Osteoblast (primary cell): ENCODE data around the gene RNF5. TPM values are rescaled to one million over a fixed set of nuclear protein-coding genes. Genes with fewer than 3 reads are reported as not detected.
A peak's percentile ranks its signal among the peaks of the same experiment; 100 is the strongest.

Experiments used
- DNase-seq: peaks from one replicate; pipeline ENCODE4 v3.0.0; 2011; ENCODE audit warnings: low spot score, mixed read lengths; ENCODE audit not compliant: insufficient read length; ENCODE audit errors: missing footprints
- H2AFZ ChIP-seq: 2 replicates; pipeline ENCODE4 v1.6.0; 2011; ENCODE audit warnings: mild to moderate bottlenecking, low read length
- H3K27ac ChIP-seq: 2 replicates; pipeline ENCODE4 v1.5.1; 2011; ENCODE audit warnings: mild to moderate bottlenecking, low read depth, low read length, moderate library complexity
- H3K27me3 ChIP-seq: 2 replicates; pipeline ENCODE4 v1.6.0; 2012; ENCODE audit warnings: mild to moderate bottlenecking, control low read depth, inconsistent platforms, low read length, moderate library complexity; ENCODE audit not compliant: insufficient read depth
- H3K36me3 ChIP-seq: 2 replicates; pipeline ENCODE4 v1.5.1; 2011; ENCODE audit warnings: mild to moderate bottlenecking, low read length, control low read depth, moderate library complexity; ENCODE audit not compliant: insufficient read depth
- H3K4me1 ChIP-seq: 2 replicates; pipeline ENCODE4 v1.5.1; 2011; ENCODE audit warnings: mild to moderate bottlenecking, low read length, control low read depth, moderate library complexity; ENCODE audit not compliant: insufficient read depth
- H3K4me2 ChIP-seq: 2 replicates; pipeline ENCODE4 v1.6.0; 2011; ENCODE audit warnings: mild to moderate bottlenecking, low read length; ENCODE audit not compliant: insufficient read depth
- H3K4me3 ChIP-seq: fragments of 200-600 bp; sonication (generic); 3 replicates; pipeline ENCODE4 v1.5.1; 2012; ENCODE audit warnings: mild to moderate bottlenecking, low read length, inconsistent platforms; ENCODE audit not compliant: insufficient read depth
- H3K79me2 ChIP-seq: 2 replicates; pipeline ENCODE4 v1.6.0; 2012; ENCODE audit warnings: mild to moderate bottlenecking, low read length, control low read depth, inconsistent platforms; ENCODE audit not compliant: insufficient read depth
- H3K9me3 ChIP-seq: 2 replicates; pipeline ENCODE4 v1.5.1; 2011; ENCODE audit warnings: low read depth, low read length, control low read depth
- H4K20me1 ChIP-seq: 2 replicates; pipeline ENCODE4 v1.6.0; 2012; ENCODE audit warnings: mild to moderate bottlenecking, low read length, control low read depth; ENCODE audit not compliant: insufficient read depth
- total RNA-seq: library from RNA; depleted of rRNA; stranded (reverse); fragments of >200 nt; gene quantifications from 2 replicates; pipeline ENCODE4 v1.2.3, GENCODE V29; 2012
- TF ChIP-seq, protein P1 (sequence below): IDR thresholded peaks from 2 replicates; pipeline ENCODE4 v1.5.1; 2011; ENCODE audit warnings: mild to moderate bottlenecking, low read depth, low read length, moderate library complexity; ENCODE audit errors: extremely low read depth

The RNF5 gene
- total RNA-seq, 1 donor = 32.9 TPM

- peaks cover 14% of the 10 kb centered on the region for H3K36me3 ChIP-seq
- peak overlapping the region; percentile 97 for H3K4me3 ChIP-seq
- peak overlapping the region; percentile 91 for H3K4me2 ChIP-seq
- H3K27ac ChIP-seq = peak overlapping the region; percentile 90
- peaks cover 6% of the 10 kb centered on the region for H4K20me1 ChIP-seq
- peak overlapping the region; percentile 97 for H2AFZ ChIP-seq
- H3K79me2 ChIP-seq = peaks cover 18% of the 10 kb centered on the region
- H3K27me3 ChIP-seq = peaks cover 3% of the 10 kb centered on the region
- no peaks in the 10 kb centered on the region for H3K9me3 ChIP-seq
- H3K4me1 ChIP-seq = peaks cover 24% of the 10 kb centered on the region
- DNase-seq = peak; percentile 83
- TF ChIP-seq, protein P1, sequence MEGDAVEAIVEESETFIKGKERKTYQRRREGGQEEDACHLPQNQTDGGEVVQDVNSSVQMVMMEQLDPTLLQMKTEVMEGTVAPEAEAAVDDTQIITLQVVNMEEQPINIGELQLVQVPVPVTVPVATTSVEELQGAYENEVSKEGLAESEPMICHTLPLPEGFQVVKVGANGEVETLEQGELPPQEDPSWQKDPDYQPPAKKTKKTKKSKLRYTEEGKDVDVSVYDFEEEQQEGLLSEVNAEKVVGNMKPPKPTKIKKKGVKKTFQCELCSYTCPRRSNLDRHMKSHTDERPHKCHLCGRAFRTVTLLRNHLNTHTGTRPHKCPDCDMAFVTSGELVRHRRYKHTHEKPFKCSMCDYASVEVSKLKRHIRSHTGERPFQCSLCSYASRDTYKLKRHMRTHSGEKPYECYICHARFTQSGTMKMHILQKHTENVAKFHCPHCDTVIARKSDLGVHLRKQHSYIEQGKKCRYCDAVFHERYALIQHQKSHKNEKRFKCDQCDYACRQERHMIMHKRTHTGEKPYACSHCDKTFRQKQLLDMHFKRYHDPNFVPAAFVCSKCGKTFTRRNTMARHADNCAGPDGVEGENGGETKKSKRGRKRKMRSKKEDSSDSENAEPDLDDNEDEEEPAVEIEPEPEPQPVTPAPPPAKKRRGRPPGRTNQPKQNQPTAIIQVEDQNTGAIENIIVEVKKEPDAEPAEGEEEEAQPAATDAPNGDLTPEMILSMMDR = peak; percentile 54
Measured at GRCh38 chr6:32154514-32155161, 23.6 kb upstream of the RNF5 start.

- no peak for DNase-seq
- peaks cover 18% of the 10 kb centered on the region for H3K79me2 ChIP-seq
- peaks cover 6% of the 10 kb centered on the region for H4K20me1 ChIP-seq
- TF ChIP-seq, protein P1 = no peak
- H3K27me3 ChIP-seq = no peaks in the 10 kb centered on the region
- peaks cover 14% of the 10 kb centered on the region for H3K36me3 ChIP-seq
- no peak overlapping the region for H3K27ac ChIP-seq
- no peak overlapping the region for H2AFZ ChIP-seq
- H3K4me2 ChIP-seq = no peak overlapping the region
- H3K9me3 ChIP-seq = no peaks in the 10 kb centered on the region
- H3K4me3 ChIP-seq = no peak overlapping the region
- peaks cover 24% of the 10 kb centered on the region for H3K4me1 ChIP-seq
Measured at GRCh38 chr6:32156891-32157290, 21.3 kb upstream of the RNF5 start.

GRCh38 chr6:32158052-32158451, 20.2 kb upstream of the RNF5 start:
- Histone ChIP-seq H3K79me2 (peaks cover 18% of the 10 kb centered on the region), H4K20me1 (peaks cover 6% of the 10 kb centered on the region), H3K9me3 (no peaks in the 10 kb centered on the region), H3K27me3 (no peaks in the 10 kb centered on the region), H2AFZ (no peak overlapping the region), H3K36me3 (peaks cover 20% of the 10 kb centered on the region), H3K27ac (no peak overlapping the region), H3K4me1 (peaks cover 12% of the 10 kb centered on the region), H3K4me2 (no peak overlapping the region), H3K4me3 (no peak overlapping the region)
- DNase-seq = peak; percentile 22
- TF ChIP-seq, protein P1 = no peak

- no peak overlapping the region for H2AFZ ChIP-seq
- no peaks in the 10 kb centered on the region for H3K9me3 ChIP-seq
- no peaks in the 10 kb centered on the region for H4K20me1 ChIP-seq
- peaks cover under 1% of the 10 kb centered on the region for H3K4me1 ChIP-seq
- no peaks in the 10 kb centered on the region for H3K79me2 ChIP-seq
- no peaks in the 10 kb centered on the region for H3K27me3 ChIP-seq
- TF ChIP-seq, protein P1 = no peak
- no peak overlapping the region for H3K4me2 ChIP-seq
- peaks cover 22% of the 10 kb centered on the region for H3K36me3 ChIP-seq
- H3K4me3 ChIP-seq = no peak overlapping the region
- DNase-seq = peak; percentile 37
- H3K27ac ChIP-seq = no peak overlapping the region
Measured at GRCh38 chr6:32163559-32164258, 14.5 kb upstream of the RNF5 start.
